ENCODE data around the gene DNAJC5.
"Not testable (repeated sequence)": the region's sequence is repeated elsewhere in the genome, so short reads cannot be mapped to it uniquely, and the experiment has no call there.

Gene DNAJC5

GRCh38 chr20:63968928-63969760, 74.2 kb downstream of the DNAJC5 start:
- H3K36me3 ChIP-seq, result peaks cover 0 to 28% (median 15%) of the 10 kb centered on the region in 3 donors
- peak overlapping the region; percentile 65 to 66 for H3K27ac ChIP-seq
- H3K9me3 ChIP-seq, result no peaks in the 10 kb centered on the region
- intact Hi-C loops (cut with DNase I; ENCODE audit: low total_unique reads), result no loop called here
- DNase-seq, result peak in 1 of 2 donors; percentile 16
- TF ChIP-seq CTCF (IDR thresholded peaks at IDR 0.05), result no peak
- no peaks in the 10 kb centered on the region for H3K27me3 ChIP-seq
- peak overlapping the region; percentile 63 to 66 for H3K4me3 ChIP-seq
- H3K4me1 ChIP-seq, result peaks cover 0 to 31% (median 20%) of the 10 kb centered on the region in 4 donors

GRCh38 chr20:63969838-63970713, 75.2 kb downstream of the DNAJC5 start, which contains the start of gene ZNF512B:
Gene ZNF512B, minus strand, starts transcription at chr20:63969930. Its CDS starts 1,980 bp downstream, at chr20:63967950.
- Histone ChIP-seq H3K9me3 (no peaks in the 10 kb centered on the region), H3K4me1 (peaks cover 0 to 33% (median 22%) of the 10 kb centered on the region in 4 donors), H3K27ac (peak within 1 kb of the TSS; percentile 65 to 66), H3K4me3 (peak within 1 kb of the TSS; percentile 63 to 66), H3K27me3 (no peaks in the 10 kb centered on the region), H3K36me3 (peaks cover 0 to 22% (median 13%) of the 10 kb centered on the region in 3 donors)
- peak in 1 of 2 donors; percentile 74 for DNase-seq
- TF ChIP-seq CTCF (IDR thresholded peaks at IDR 0.05), result no peak
- intact Hi-C loops (cut with DNase I; ENCODE audit: low total_unique reads), result loop anchor here (5.0 kb wide), 1 partner anchor 183 kb away; no protein-coding TSS in a partner anchor

GRCh38 chr20:63970714-63971431, 75.9 kb downstream of the DNAJC5 start:
- H3K4me1 ChIP-seq, result peaks cover 0 to 33% (median 22%) of the 10 kb centered on the region in 4 donors
- peaks cover 0 to 20% (median 13%) of the 10 kb centered on the region in 3 donors for H3K36me3 ChIP-seq
- no peak overlapping the region for H3K27ac ChIP-seq
- no peak for TF ChIP-seq CTCF (IDR thresholded peaks at IDR 0.05)
- no peaks in the 10 kb centered on the region for H3K27me3 ChIP-seq
- no peak for DNase-seq
- H3K9me3 ChIP-seq, result no peaks in the 10 kb centered on the region
- intact Hi-C loops (cut with DNase I; ENCODE audit: low total_unique reads), result loop anchor here (5.0 kb wide), 1 partner anchor 184 kb away; no protein-coding TSS in a partner anchor
- no peak overlapping the region for H3K4me3 ChIP-seq

GRCh38 chr20:63971960-63972311, 77.0 kb downstream of the DNAJC5 start:
- H3K4me3 ChIP-seq, H3K36me3 ChIP-seq, H3K27ac ChIP-seq, H3K9me3 ChIP-seq, DNase-seq, H3K27me3 ChIP-seq: not testable (repeated sequence)
- peaks cover 0 to 33% (median 22%) of the 10 kb centered on the region in 4 donors for H3K4me1 ChIP-seq
- intact Hi-C loops (cut with DNase I; ENCODE audit: low total_unique reads), result loop anchor here (5.0 kb wide), 1 partner anchor 185 kb away; no protein-coding TSS in a partner anchor

- no peaks in the 10 kb centered on the region for H3K9me3 ChIP-seq
- no peaks in the 10 kb centered on the region for H3K27me3 ChIP-seq
- H3K27ac ChIP-seq, result no peak overlapping the region
- H3K4me3 ChIP-seq, result no peak overlapping the region
- H3K36me3 ChIP-seq, result peaks cover 0 to 4% (median 0%) of the 10 kb centered on the region in 3 donors
- no peak for TF ChIP-seq CTCF (IDR thresholded peaks at IDR 0.05)
- intact Hi-C loops (cut with DNase I; ENCODE audit: low total_unique reads), result loop anchor here (5.0 kb wide), 1 partner anchor 185 kb away; no protein-coding TSS in a partner anchor
- peaks cover 0 to 33% (median 22%) of the 10 kb centered on the region in 4 donors for H3K4me1 ChIP-seq
- no peak for DNase-seq
Observed at GRCh38 chr20:63972312-63973159, 77.6 kb downstream of the DNAJC5 start.

Measured in tibial artery (tissue), 4 donors.